GM19455 (cell line): ENCODE measurements around the gene HSPD1.

Experiments used
- ATAC-seq: cut with Tn5 transposase; IDR thresholded peaks from one replicate; pipeline ENCODE4 v1.9.1; 2021; ENCODE audit not compliant: unreplicated experiment

The HSPD1 gene

DNA sequence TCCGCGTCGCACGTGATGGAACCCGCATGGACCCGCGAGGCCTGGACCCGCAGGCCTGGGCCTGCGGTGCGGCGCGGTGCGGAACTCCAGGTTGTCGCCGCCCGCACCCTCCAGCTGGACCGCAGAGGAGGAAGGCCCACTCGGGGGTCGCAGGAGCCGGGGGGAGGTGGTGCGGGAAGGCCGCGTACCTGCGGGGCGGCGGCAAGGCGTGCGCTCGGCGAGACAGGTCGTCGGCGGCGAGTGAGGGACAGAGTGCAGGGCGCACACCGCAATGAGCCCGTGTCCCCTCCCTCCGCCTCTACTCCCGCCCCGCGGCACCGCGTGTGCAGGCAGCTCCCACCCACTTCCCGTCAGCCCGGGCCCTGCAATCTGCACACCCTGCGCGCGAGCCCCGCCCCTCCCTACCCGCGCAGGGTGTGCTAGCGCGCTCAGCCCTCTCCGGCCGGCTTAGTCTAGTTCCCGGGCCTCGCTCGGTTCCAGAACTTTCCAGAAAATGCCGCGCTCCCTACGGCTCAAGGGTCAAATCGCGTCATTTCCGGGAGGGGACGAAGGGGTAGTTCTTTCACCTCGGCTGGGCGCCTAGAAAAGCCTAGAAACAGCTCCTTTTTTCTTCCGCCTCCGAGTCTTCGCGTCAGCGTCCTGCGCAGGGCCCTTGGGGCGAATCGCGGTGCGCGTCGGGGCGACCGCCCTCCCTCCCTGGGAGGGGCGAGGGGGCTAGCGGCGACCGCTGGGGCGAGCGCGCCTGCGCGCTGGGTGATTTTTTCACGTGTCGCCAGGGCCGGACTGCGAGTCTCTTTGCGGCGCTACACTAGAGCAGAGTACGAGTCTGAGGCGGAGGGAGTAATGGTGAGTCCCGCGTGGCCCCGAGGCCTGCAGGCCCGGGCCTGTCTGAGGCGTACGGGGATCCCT lies at the start of gene HSPD1, which contains the start of gene HSPE1:
HSPD1 (minus strand) TSS at position 247 of the 909 bp plus-strand sequence. CDS start 992 bp downstream, outside the sequence.
HSPE1 (plus strand) TSS at position 786 of the 909 bp plus-strand sequence; CDS start at position 844, 58 bp downstream.
- peak; percentile 78 for ATAC-seq

- ATAC-seq, result no peak
Measured at GRCh38 chr2:197548582-197548981, 48.9 kb upstream of the HSPD1 start.

DNA sequence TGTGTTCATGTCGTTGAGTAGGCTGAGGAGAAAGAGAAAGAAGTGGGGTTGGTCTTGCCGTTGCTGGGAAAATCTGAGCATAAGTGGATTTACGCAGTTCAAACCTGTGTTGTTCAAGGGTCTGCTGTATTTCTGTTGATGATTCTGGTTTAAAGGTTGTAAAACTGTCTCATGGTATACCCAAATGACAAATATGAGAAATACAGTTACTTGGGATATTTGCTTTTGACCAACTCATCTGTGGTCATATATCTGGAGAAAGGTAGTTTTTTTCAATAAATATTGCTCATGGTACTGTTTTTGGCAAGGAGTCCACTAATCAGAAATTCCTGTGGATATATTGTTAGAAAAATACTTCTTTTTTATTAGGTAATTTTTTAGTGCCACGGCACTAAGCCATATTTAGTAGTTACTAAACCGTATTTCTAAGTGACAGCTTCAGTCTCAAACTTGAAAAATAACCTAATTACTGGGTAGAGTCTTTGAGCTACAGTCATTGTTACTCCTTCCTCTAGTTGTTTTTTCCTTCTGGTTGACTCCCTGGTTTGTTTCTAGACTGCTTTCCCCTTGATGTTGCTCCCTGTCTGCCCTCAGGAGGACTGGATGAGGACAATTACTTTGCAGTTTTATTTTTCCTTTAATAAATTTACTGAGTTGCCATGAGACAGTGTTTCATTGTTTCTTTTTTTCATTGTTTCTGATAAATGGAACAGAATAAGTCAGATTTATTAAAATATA lies 47.7 kb upstream of the HSPD1 start:
- no peak for ATAC-seq

- no peak for ATAC-seq
Measured at GRCh38 chr2:197543206-197543605, 43.6 kb upstream of the HSPD1 start.

GRCh38 chr2:197539734-197540133 lies 40.1 kb upstream of the HSPD1 start:
- ATAC-seq, result no peak

- no peak for ATAC-seq
Measured at GRCh38 chr2:197538412-197538811, 38.8 kb upstream of the HSPD1 start.

DNA sequence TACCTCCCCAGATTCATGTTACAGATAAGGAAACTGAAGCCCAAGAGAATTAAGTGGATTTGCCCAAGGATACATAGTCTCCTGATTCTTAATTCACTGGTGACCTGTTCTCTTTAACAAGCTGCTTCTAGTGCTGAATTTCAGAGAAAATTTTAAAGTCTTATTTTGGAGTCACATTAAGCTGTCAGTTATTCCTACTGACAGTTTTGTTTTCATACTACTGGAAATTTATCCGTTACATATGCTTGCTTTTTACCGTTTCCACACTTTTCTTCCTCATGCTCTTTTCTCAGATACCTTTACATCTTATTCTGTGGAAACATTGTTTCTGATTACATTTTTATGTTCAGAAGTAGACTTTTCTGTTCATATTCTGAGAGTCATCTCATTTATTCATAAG lies 17.5 kb upstream of the HSPD1 start:
- no peak for ATAC-seq

GRCh38 chr2:197516393-197516761 lies 16.7 kb upstream of the HSPD1 start:
- no peak for ATAC-seq

- peak; percentile 93 for ATAC-seq
Measured at GRCh38 chr2:197515739-197516392, 16.2 kb upstream of the HSPD1 start, which contains the start of gene MOB4. Gene MOB4 (plus strand): TSS chr2:197516066. CDS start chr2:197516087, 21 bp downstream.

DNA sequence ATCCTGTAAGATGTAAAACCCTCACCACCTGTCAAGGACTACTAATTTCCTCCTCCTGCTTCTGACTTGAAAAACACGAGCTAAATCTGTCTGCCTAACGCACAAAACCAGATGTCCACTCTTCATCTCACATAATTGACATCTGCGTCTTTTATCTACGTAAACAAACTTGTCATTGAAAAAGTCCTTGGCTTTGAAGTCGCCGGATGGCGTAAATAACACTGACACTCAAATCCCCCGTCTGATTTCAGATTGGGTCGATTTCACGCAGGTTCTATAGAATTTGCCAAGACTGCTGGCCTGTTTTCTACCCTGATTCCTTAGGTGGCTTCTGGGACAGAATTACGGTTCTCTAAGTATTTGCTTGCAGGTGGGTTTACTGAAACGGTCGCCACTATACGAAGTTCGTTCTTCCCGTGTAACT lies 15.7 kb upstream of the HSPD1 start:
- ATAC-seq, result peak; percentile 2

GRCh38 chr2:197514754-197515153 lies 15.1 kb upstream of the HSPD1 start:
- no peak for ATAC-seq

GRCh38 chr2:197513915-197514314 lies 14.3 kb upstream of the HSPD1 start:
- no peak for ATAC-seq

- ATAC-seq, result no peak
Measured at GRCh38 chr2:197506658-197507057, 7.0 kb upstream of the HSPD1 start.

GRCh38 chr2:197504512-197504911 lies 4.9 kb upstream of the HSPD1 start:
- no peak for ATAC-seq

GRCh38 chr2:197504000-197504399 lies 4.4 kb upstream of the HSPD1 start:
- no peak for ATAC-seq

DNA sequence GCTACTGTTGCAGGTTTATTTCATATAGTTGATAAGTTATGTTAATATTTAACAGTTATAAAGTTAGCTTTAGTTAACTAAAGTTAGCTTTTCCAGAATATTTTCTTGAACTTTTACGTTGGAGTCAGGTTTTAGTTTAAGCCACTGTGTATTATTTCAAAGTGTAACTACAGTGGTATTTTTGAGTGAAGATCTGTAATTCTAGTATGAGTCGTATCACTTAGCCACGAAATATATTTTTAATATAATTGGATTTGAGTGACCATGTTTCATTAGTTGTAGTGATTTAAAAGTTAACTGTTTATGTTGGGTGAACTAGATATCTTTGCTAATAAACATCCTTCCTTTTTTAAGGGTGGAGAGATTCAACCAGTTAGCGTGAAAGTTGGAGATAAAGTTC lies 3.0 kb upstream of the HSPD1 start:
- ATAC-seq, result no peak

- ATAC-seq, result no peak
Measured at GRCh38 chr2:197502201-197502600, 2.6 kb upstream of the HSPD1 start.

GRCh38 chr2:197500503-197501131 lies 977 bp upstream of the HSPD1 start:
- ATAC-seq, result peak; percentile 15

- ATAC-seq, result peak; percentile 12
Measured at GRCh38 chr2:197498937-197499593, 575 bp downstream of the HSPD1 start.

DNA sequence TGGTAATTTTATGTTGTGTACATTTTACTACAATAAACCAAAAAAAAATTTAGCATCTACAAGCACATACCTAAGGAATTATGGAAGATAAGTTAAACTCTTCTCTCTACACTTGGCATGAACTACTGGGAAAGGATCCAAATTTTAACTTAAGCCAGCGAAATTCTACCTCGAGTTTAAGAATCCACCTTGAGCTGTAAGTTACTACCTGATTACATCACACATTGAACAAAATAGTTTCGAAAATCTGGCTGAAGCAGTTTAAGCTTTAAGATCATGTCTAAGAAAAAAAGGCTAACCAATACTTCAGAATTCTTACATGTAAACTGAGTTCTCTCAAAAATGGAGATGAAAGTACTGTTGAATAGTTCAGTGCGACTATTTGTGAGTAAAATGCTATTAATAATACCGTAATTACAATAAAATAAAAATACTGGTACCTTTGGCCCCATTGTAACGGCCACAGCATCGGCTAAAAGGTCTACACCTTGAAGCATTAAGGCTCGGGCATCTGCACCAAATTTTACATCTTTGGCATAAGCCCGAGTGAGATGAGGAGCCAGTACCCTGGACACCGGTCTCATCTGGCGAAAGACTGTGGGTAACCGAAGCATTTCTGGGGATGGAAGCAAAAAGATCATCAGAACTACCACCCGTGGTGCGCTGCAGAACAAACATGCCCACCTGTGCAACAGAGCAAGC lies 1.3 kb downstream of the HSPD1 start:
- no peak for ATAC-seq
